Keratinocyte (primary cell): ENCODE measurements around the gene HMG20A.

Experiments used
- CTCF ChIP-seq, 3 experiments: IDR thresholded peaks in 1 of 3; conservative IDR thresholded peaks in 1 of 3; optimal IDR thresholded peaks in 1 of 3; 2 replicates in 2 of 3; 3 replicates in 1 of 3; pipeline versions ENCODE3 to v1.5.1; 2011; ENCODE audit warnings: low read length in 3 of 3, mild to moderate bottlenecking in 3 of 3, moderate library complexity in 2 of 3, control low read depth in 1 of 3, inconsistent platforms in 1 of 3; ENCODE audit not compliant: insufficient read depth in 2 of 3; ENCODE audit errors: extremely low read depth in 1 of 3
- EZH2 ChIP-seq: IDR thresholded peaks from one replicate; pipeline ENCODE4 v1.6.1; 2012; ENCODE audit warnings: inconsistent platforms, mild to moderate bottlenecking, low read length, moderate library complexity

- TF ChIP-seq CTCF (optimal IDR thresholded peaks at IDR 0.05 in 1 of 3, IDR thresholded peaks at IDR 0.05 in 1 of 3, conservative IDR thresholded peaks at IDR 0.05 in 1 of 3; ENCODE audit: extremely low read depth in 1 of 3, insufficient read depth in 2 of 3, low read length in 3 of 3) (peak in 1 of 3 experiments; percentile 44), EZH2 (no peak)
Observed at GRCh38 chr15:77418966-77419835, 1.5 kb upstream of the HMG20A start.
